Esophagus muscularis mucosa (tissue), 4 donors: Measurements from ENCODE around the gene CNTNAP2. TPM values are rescaled to one million over a fixed set of nuclear protein-coding genes. Genes with fewer than 3 reads are reported as not detected.

Experiments
- DNase-seq: peaks from one replicate; pipeline ENCODE4 v3.0.0-alpha.2; 2017; ENCODE audit errors: extremely low spot score
- H3K27ac ChIP-seq, 4 donors: fragments of 200-600 bp; sonication (generic); replicated peaks in 1 of 4; 1 replicate in 3 of 4; 2 replicates in 1 of 4; pipeline ENCODE4 v1.5.1; 2016 to 2019; ENCODE audit warnings: mild to moderate bottlenecking in 1 of 4
- H3K27me3 ChIP-seq, 4 donors: fragments of 200-600 bp; sonication (generic); one replicate each; pipeline versions ENCODE4 v1.5.1 to v1.6.0; 2016 to 2019
- H3K36me3 ChIP-seq, 4 donors: fragments of 200-600 bp; sonication (generic); one replicate each; pipeline ENCODE4 v1.5.1; 2016 to 2019
- H3K4me1 ChIP-seq, 4 donors: fragments of 200-600 bp; sonication (generic); one replicate each; pipeline ENCODE4 v1.5.1; 2016 to 2019
- H3K4me3 ChIP-seq, 4 donors: fragments of 200-600 bp; sonication (generic); 1 replicate in 2 of 4; 2 replicates in 2 of 4; pipeline ENCODE4 v1.5.1; 2016 to 2019; ENCODE audit warnings: mild to moderate bottlenecking in 4 of 4, moderate library complexity in 1 of 4
- H3K9me3 ChIP-seq, 4 donors: fragments of 200-600 bp; sonication (generic); 1 replicate in 3 of 4; 2 replicates in 1 of 4; pipeline ENCODE4 v1.5.1; 2016 to 2019
- EP300 ChIP-seq: sonication (generic); formaldehyde crosslinking; IDR thresholded peaks from one replicate; pipeline ENCODE4 v1.6.1; 2017; ENCODE audit warnings: antibody characterized with exemption
- POLR2A ChIP-seq: fragments of 450-650 bp; IDR thresholded peaks from one replicate; pipeline ENCODE4 v1.6.1; 2017; ENCODE audit warnings: antibody characterized with exemption, moderate library complexity, mild to moderate bottlenecking, low read depth
- POLR2AphosphoS5 ChIP-seq, 2 donors: sonication (generic); formaldehyde crosslinking; IDR thresholded peaks; one replicate each; pipeline ENCODE4 v1.6.1; 2017; ENCODE audit warnings: antibody characterized with exemption in 2 of 2
- WGBS: methylation state at CpG from one replicate; pipeline ENCODE4 v1.1.5; 2018; 5-methylcytosine and 5-hydroxymethylcytosine counted together
- intact Hi-C: fragments of 100-400 bp; cut with DNase I; formaldehyde crosslinking; loops from one replicate; pipeline ENCODE4 v1.15.1; 2023
- total RNA-seq, 4 donors: library from RNA; depleted of rRNA; stranded (reverse); fragments of >200 nt; gene quantifications; one replicate each; pipeline versions ENCODE4 v1.1.0 to v1.2.1, GENCODE V29; 2016
- TF ChIP-seq, protein P1 (sequence below), 3 experiments: fragments of 200-600 bp in 2 of 3; fragments of 450-650 bp in 1 of 3; sonication (generic) in 2 of 3; IDR thresholded peaks; one replicate each; pipeline ENCODE4 v1.5.1; 2017 to 2019; ENCODE audit warnings: antibody characterized with exemption in 3 of 3, mild to moderate bottlenecking in 2 of 3, moderate library complexity in 1 of 3

CNTNAP2 gene
- total RNA-seq, 4 donors from 2014 or later, result 1.2 to 2.9 (median 1.9) TPM

DNA sequence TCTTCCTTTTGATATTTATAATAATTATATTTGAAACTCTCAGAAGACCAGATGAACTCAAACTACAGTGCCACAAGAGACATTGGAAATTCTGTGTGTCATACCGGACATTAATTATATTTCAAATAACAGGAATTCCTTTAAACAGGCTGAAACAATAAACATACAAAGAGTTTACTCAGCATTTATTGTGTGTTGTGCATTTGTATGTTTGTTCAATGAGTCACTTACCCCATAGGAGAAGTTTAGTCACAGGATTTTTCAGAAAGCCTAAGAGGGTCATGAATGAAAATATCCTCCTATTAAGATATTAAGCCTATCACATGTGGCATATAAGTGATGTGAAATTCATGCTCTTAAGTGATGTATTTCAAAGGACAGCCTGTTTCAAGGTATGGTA lies 566.8 kb downstream of the CNTNAP2 start:
- WGBS, result 70% methylated on average over 1 of the region's 1 CpG

DNA sequence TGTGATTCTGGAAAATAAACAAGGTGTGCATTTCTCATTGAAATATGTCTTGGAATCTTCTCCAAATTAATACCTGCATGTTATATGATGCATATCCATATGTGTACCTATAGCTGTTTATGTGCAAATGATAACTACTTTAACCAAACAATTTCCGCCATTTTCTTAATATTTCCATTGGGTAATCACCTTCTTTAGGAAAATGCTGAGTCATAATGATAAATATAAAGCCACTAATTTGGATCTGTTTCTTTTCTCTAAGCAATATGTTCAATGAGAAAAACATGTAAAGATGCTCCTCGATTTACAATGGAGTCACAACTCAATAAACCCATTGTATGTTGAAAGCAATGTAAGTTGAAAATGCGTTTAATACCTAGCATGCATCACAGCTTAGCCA lies 574.4 kb downstream of the CNTNAP2 start:
- no peaks in the 10 kb centered on the region for H3K4me1 ChIP-seq
- TF ChIP-seq EP300, result no peak
- H3K9me3 ChIP-seq, result no peaks in the 10 kb centered on the region
- H3K4me3 ChIP-seq, result no peak overlapping the region
- H3K27ac ChIP-seq, result no peak overlapping the region
- no peaks in the 10 kb centered on the region for H3K36me3 ChIP-seq
- intact Hi-C loops, result no loop called here
- WGBS, result 92% methylated on average over 3 of the region's 3 CpGs
- no peaks in the 10 kb centered on the region for H3K27me3 ChIP-seq
- no peak for DNase-seq

More for the DNA sequence above, 566.8 kb downstream of the CNTNAP2 start:
- Histone ChIP-seq H3K4me1 (no peaks in the 10 kb centered on the region), H3K36me3 (no peaks in the 10 kb centered on the region), H3K4me3 (no peak overlapping the region), H3K27me3 (no peaks in the 10 kb centered on the region), H3K27ac (no peak overlapping the region), H3K9me3 (no peaks in the 10 kb centered on the region)
- intact Hi-C loops, result no loop called here
- TF ChIP-seq, protein P1, sequence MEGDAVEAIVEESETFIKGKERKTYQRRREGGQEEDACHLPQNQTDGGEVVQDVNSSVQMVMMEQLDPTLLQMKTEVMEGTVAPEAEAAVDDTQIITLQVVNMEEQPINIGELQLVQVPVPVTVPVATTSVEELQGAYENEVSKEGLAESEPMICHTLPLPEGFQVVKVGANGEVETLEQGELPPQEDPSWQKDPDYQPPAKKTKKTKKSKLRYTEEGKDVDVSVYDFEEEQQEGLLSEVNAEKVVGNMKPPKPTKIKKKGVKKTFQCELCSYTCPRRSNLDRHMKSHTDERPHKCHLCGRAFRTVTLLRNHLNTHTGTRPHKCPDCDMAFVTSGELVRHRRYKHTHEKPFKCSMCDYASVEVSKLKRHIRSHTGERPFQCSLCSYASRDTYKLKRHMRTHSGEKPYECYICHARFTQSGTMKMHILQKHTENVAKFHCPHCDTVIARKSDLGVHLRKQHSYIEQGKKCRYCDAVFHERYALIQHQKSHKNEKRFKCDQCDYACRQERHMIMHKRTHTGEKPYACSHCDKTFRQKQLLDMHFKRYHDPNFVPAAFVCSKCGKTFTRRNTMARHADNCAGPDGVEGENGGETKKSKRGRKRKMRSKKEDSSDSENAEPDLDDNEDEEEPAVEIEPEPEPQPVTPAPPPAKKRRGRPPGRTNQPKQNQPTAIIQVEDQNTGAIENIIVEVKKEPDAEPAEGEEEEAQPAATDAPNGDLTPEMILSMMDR (IDR thresholded peaks at IDR 0.05), result no peak
- no peak for DNase-seq

GRCh38 chr7:146698995-146699610 lies 582.5 kb downstream of the CNTNAP2 start:
- no peak for DNase-seq
- Histone ChIP-seq H3K4me3 (no peak overlapping the region), H3K4me1 (no peaks in the 10 kb centered on the region), H3K27ac (no peak overlapping the region), H3K9me3 (no peaks in the 10 kb centered on the region), H3K27me3 (no peaks in the 10 kb centered on the region), H3K36me3 (no peaks in the 10 kb centered on the region)
- WGBS, result 82% methylated on average over 1 of the region's 1 CpG
- TF ChIP-seq EP300 (no peak), POLR2A (no peak), POLR2AphosphoS5 (IDR thresholded peaks at IDR 0.05) (no peak)
- TF ChIP-seq, protein P1 (IDR thresholded peaks at IDR 0.05), result no peak
- intact Hi-C loops, result no loop called here

DNA sequence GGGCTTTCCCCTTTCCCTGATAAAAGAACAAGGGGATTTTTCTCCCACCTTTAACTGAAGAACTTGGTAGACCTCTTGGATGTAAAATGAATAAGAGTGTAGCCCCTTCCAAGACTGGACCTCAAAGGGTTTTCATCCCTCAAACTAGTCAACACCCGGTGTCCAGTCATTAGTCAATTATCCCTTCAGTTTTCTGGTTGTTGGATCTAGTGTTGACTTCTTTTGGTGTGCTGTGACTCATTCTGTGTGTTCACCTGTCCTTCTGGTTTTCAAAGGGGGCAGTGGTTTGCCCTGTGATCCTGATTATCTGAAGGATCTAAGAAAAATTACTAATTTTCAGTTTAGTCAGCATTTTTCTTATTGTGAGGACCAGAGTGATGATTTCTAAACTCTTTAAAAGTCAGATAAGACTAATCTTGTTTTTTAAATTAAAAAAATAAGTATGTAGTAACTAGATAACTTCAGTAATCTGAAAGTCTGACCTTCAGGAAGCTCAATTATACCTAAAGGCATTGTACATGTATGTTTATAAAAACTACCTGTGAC lies 583.5 kb downstream of the CNTNAP2 start:
- H3K4me3 ChIP-seq, result no peak overlapping the region
- intact Hi-C loops, result no loop called here
- no peaks in the 10 kb centered on the region for H3K36me3 ChIP-seq
- no peaks in the 10 kb centered on the region for H3K9me3 ChIP-seq
- H3K27me3 ChIP-seq, result no peaks in the 10 kb centered on the region
- DNase-seq, result no peak
- H3K4me1 ChIP-seq, result no peaks in the 10 kb centered on the region
- no peak overlapping the region for H3K27ac ChIP-seq
- TF ChIP-seq POLR2AphosphoS5 (IDR thresholded peaks at IDR 0.05) (no peak), EP300 (no peak), POLR2A (no peak)
- TF ChIP-seq, protein P1 (IDR thresholded peaks at IDR 0.05), result no peak
- WGBS, result 88% methylated on average over 1 of the region's 1 CpG

DNA sequence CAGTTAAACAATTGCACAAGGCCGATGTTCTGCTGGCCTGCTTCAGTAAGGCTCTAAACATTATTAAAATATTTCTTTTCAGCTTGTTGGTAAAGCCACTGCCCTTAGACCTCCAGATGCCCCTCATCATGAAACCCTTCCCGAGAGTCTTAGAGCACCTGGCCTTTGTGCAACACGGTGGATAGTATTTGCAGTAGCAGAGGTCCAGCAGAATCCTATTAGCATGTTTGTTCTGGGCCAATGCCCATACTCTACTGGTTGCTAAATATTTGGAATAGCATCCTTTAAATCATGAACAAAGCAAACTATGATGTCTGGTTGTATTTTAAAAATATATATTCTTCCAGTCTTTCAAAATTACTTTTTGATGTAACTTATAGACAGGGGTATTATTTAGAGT lies 584.6 kb downstream of the CNTNAP2 start:
- DNase-seq, result no peak
- Histone ChIP-seq H3K4me3 (no peak overlapping the region), H3K9me3 (no peaks in the 10 kb centered on the region), H3K27me3 (no peaks in the 10 kb centered on the region), H3K27ac (no peak overlapping the region), H3K4me1 (no peaks in the 10 kb centered on the region), H3K36me3 (no peaks in the 10 kb centered on the region)
- intact Hi-C loops, result no loop called here
- 43% methylated on average over 3 of the region's 3 CpGs for WGBS
- TF ChIP-seq EP300, result no peak
- TF ChIP-seq POLR2A, result no peak
- TF ChIP-seq, protein P1 (IDR thresholded peaks at IDR 0.05), result no peak
- no peak for TF ChIP-seq POLR2AphosphoS5 (IDR thresholded peaks at IDR 0.05)
